HTERT RPE-1 (cell line): ENCODE measurements around the gene SRXN1.

Source experiments
- in situ Hi-C: fragments of 300-500 bp; cut with MboI; formaldehyde crosslinking; loops from 4 replicates; pipeline ENCODE4 v1.14.3; 2020; ENCODE audit warnings: low sequenced_read_pairs

Gene SRXN1

GRCh38 chr20:637559-637958 lies 15.4 kb downstream of the SRXN1 start:
- in situ Hi-C loops: no loop called here

- in situ Hi-C loops: no loop called here
Measured at GRCh38 chr20:635893-636338, 17.1 kb downstream of the SRXN1 start.

- in situ Hi-C loops: no loop called here
Measured at GRCh38 chr20:635028-635892, 17.7 kb downstream of the SRXN1 start.

DNA sequence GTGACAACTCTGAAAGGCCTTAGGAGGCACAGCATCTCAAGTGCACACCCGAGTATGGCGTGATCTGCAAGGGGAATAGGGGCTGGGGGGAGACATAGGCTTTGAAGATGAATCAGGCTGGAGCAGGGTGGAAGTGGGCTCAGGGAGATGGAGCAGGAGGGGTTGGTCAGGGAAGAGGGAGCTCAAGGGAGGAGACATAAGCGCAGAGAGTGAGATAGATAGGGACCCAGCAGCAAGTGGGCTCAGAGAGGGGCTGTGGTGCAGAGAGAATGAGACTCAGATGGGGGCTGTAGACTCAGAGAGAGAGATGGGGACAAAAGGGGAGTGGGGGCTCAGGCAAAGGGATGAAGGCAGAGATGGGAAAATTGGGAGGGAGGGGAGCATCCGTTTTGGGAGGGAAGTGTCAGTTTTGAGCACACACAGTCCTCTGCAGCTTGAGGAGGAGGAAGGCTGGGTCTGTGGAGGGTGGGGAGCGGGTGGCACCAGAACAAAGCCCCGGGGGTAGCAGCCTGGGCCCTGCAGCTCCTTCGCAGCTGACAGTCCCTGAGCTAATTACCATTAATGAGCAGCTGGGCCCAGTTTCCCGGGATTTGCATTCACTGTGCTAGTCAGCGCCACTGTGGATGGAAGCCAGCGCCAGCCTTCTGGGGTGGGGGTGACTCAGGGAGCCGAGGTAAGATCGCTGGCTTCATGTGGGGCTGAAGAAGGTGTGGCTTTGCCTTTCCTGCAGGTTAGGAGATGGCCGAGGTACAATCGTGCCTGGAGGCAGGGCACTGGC lies 18.7 kb downstream of the SRXN1 start:
- in situ Hi-C loops: no loop called here

DNA sequence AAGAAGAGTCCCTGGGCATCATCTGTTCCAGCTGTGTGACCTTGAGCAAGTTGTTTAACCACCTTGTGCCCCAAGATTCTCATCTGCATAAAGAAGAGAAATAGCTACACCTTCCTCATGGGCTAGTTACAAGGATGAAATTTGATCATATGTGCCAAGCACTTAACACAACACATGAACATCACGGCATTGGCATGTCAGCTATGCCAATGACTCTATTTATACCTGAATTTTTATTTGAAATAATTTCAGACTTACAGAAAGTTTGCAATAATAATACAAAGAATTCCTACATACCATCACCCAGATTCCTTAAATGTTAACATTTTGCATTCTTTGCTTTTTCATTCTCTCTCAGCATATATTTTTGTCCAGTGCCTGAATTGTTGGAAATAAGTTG lies 21.9 kb downstream of the SRXN1 start:
- in situ Hi-C loops: no loop called here

GRCh38 chr20:626579-626978 lies 26.4 kb downstream of the SRXN1 start:
- in situ Hi-C loops: no loop called here

GRCh38 chr20:625360-625932 lies 27.6 kb downstream of the SRXN1 start:
- in situ Hi-C loops: no loop called here

DNA sequence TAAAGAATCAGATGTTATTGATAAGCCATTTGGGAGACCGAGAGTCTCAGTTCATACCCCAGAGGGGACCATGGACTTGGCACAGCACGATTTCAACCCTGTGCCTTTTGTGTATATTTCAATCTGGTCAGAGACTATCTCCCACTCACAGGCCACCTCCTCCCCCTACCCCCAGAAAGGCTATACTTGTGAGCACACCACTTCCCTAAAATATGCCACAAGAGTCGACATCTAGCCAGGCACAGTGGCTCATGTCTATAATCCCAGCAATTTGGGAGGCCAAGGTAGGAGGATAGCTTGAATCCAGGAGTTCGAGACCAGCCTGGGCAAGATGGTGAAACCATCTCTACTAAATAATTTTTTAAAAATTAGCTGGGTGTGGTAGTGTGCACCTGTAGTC lies 29.3 kb downstream of the SRXN1 start:
- in situ Hi-C loops: no loop called here

DNA sequence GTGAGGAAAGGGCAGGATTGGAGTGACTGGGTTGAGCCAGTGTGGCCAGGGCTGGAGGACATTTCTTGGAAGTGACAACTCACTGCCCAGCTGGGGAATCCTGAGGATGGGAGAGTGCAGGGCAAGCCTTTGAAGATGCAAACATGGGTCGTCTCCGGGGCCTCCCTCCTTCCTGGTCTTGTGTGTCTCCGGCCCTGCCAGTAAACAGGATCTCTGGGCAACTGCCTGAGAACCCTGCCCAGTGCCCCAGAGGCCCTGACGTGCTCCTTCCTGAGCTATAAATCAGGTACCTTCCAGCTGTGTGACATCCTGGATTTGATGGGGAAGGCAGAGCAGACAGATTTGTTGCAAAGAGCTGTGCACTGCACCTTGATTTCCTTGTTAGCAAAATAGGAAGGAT lies 30.0 kb downstream of the SRXN1 start:
- in situ Hi-C loops: no loop called here

- in situ Hi-C loops: no loop called here
Measured at GRCh38 chr20:622161-622560, 30.8 kb downstream of the SRXN1 start.

GRCh38 chr20:621125-621756 lies 31.8 kb downstream of the SRXN1 start:
- in situ Hi-C loops: no loop called here

DNA sequence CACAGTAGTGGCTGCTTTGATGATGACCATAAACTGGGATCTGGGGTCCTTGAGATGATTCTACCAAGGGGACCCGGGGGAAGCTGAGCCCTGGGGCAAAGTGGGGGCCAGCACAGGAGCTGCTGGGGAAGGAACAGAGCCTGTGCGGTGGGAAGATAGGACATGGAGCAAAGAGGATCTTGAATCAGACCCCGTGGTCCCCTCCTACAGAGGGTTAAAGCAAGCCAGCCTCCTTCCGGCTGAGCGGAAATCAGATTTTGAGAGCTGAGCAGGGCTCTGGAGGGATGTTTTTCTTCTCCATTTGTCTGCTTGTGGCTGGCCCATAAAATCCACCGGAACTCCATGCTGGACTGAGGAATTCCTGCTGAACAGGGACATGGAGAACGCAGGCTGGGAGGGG lies 32.8 kb downstream of the SRXN1 start:
- in situ Hi-C loops: no loop called here

GRCh38 chr20:618980-619379 lies 34.0 kb downstream of the SRXN1 start:
- in situ Hi-C loops: no loop called here

DNA sequence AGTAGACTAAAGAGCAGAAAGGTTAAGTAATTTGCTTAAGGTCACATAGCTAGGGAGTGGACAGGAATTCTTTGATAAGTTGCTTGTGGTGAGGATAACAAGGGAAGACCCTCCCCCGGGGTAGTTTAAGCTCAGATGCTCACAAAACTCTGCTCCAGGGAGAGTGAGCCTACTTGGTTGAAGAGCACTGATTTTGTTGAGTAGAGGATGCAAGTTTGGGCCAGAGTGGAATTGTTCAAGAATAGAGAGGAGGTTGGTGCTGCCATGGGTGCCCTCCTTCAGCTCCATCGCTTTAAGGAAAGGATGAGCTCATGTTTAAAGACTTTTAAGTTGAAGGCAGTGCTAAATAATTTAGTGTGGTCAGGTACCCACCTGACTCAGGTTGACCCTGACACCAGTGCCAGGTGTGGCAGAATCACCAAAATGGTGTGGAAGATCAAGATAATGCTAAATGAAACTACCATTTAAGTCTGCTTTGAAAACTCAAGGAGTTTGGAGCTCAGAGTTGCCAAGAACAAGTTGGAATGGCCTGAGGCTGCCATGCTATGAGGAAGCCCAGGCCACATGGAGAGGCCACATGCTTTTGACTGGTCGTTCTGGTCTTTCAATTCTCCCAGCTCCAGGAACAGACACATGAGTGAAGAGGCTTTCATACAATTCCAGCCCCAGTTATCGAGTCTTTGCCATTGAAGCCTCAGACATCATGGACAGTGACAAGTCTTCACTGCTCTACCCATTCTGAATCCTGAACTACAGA lies 34.9 kb downstream of the SRXN1 start:
- in situ Hi-C loops: no loop called here

DNA sequence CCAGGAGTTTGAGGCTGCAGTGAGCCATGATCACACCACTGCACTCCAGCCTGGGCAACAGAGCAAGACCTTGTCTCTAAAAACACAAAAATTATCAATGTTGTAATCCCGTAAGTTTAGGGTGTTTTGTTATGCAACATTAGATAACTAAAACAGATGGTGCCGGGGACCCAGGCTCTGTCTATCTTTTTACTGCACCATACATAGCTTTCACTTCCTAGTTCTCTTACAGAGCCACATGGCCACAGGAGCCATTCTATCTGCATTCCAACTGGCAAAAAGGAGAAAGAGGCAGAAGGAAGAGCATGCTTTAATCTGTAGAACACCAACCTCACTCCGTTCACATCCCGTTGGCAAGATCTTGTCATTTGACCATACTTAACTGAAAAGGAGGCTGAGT lies 37.5 kb downstream of the SRXN1 start:
- in situ Hi-C loops: no loop called here

DNA sequence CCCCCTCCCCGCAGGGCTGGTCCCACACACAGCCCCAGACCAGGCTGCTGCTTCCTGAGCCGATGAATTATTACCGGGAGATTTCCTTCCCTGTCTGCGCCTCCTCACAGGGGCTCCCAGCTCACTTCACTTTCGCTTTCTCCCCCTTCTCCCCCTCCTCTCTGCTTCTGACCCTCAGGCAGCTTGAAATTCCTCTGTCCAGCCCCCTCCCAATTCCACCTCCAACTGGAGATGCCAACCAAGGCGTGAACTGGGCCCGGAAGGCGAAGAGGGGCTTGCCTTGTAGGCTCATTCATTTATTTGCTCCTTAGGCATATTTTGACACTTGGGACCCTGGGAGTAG lies 41.2 kb downstream of the SRXN1 start:
- in situ Hi-C loops: no loop called here

GRCh38 chr20:611047-611842 lies 41.8 kb downstream of the SRXN1 start:
- in situ Hi-C loops: no loop called here

DNA sequence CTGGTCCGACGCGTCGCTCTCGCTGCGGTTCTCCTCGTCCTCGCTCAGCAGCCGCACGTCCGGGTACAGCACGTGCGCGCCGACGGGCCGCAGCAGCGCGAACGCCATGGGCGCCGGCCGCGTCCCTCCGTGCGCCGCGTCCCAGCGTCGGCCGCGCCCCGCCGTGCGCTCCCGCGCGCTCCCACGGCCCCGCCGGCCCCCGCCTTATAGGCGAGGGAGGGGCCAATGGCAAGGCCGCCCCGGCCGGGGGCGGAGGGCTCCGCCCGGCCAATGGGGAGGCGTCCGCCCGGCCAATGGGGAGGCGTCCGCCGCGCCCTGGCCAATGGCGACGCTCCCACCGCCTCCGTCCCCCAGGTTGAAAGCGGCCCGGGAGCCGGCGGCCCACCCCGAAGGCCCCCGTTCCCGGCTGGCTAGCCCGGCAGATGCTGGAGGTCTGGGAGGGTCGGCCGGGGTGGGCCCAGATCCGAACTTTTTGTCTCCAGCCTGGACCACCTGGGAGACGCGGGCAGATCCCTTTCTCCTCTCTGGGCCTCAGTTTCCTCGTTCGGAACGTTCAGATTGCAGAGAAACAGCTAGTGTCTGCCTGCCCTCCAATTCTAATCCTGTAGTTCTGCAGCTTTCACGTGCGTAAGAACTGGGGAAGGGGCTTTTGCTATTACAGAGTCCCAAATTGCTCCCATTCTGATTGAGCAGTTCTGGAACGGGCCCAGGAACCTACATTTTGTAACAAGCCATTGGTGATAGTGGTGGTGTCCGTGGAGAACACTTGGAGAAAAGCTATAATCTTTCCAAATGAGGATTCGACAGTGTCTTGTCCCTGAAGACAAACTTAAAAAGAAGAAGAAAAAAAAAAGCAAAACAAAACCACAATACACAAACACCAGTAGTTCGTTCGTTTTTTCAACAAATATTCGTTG lies 42.6 kb downstream of the SRXN1 start, which contains the start of gene TCF15:
TSS of gene TCF15 (minus strand) at position 180 of the 917 bp plus-strand sequence. CDS start at position 108, 72 bp downstream.
- in situ Hi-C loops: no loop called here
